Uterus (tissue), 4 donors: ENCODE measurements around the gene WIPI1. TPM values are rescaled to one million over a fixed set of nuclear protein-coding genes. Genes with fewer than 3 reads are reported as not detected.
"Not testable (repeated sequence)": the region's sequence is repeated elsewhere in the genome, so short reads cannot be mapped to it uniquely, and the experiment has no call there.

ENCODE experiments used
- DNase-seq, 2 donors: peaks; one replicate each; pipeline ENCODE4 v3.0.0-alpha.2; 2019 to 2020
- H3K27ac ChIP-seq, 2 donors: fragments of 200-600 bp; sonication (generic); 1 replicate in 1 of 2; 2 replicates in 1 of 2; pipeline ENCODE4 v1.5.1; 2016 to 2018
- H3K27me3 ChIP-seq, 2 donors: fragments of 200-600 bp; sonication (generic); one replicate each; pipeline ENCODE4 v1.5.1; 2018 to 2019; ENCODE audit warnings: control low read depth in 1 of 2
- H3K36me3 ChIP-seq, 2 donors: fragments of 200-600 bp; sonication (generic); one replicate each; pipeline ENCODE4 v1.5.1; 2019; ENCODE audit warnings: control low read depth in 1 of 2
- H3K4me1 ChIP-seq, 2 donors: fragments of 200-600 bp; sonication (generic); one replicate each; pipeline ENCODE4 v1.5.1; 2018 to 2019; ENCODE audit warnings: control low read depth in 1 of 2
- H3K4me3 ChIP-seq, 2 donors: fragments of 200-600 bp; sonication (generic); 1 replicate in 1 of 2; 2 replicates in 1 of 2; pipeline ENCODE4 v1.5.1; 2018 to 2019; ENCODE audit warnings: mild to moderate bottlenecking in 1 of 2
- H3K9me3 ChIP-seq, 2 donors: fragments of 200-600 bp; sonication (generic); one replicate each; pipeline ENCODE4 v1.5.1; 2019; ENCODE audit warnings: control low read depth in 1 of 2
- CTCF ChIP-seq, 4 experiments: fragments of 200-600 bp in 2 of 4; fragments of 450-650 bp in 2 of 4; sonication (generic) in 2 of 4; IDR thresholded peaks; one replicate each; pipeline ENCODE4 v1.5.1; 2016 to 2019; ENCODE audit warnings: antibody characterized with exemption in 4 of 4, mild to moderate bottlenecking in 2 of 4, moderate library complexity in 1 of 4
- POLR2A ChIP-seq, 2 donors: fragments of 450-650 bp; IDR thresholded peaks; one replicate each; pipeline ENCODE4 v1.6.1; 2016; ENCODE audit warnings: antibody characterized with exemption in 2 of 2, mild to moderate bottlenecking in 1 of 2, moderate library complexity in 1 of 2
- intact Hi-C: fragments of 100-400 bp; cut with DNase I; formaldehyde crosslinking; loops from one replicate; pipeline ENCODE4 v1.15.1; 2023; ENCODE audit warnings: low total_unique reads
- total RNA-seq, 4 donors: library from RNA; depleted of rRNA in 3 of 4; stranded (reverse); fragments of >200 nt in 3 of 4; gene quantifications; one replicate each; pipeline versions ENCODE4 v1.1.0 to v1.2.4, GENCODE V29; 2014 to 2023
- donor health status: DM: yes; HTN: yes; CAD: no.

WIPI1 gene
- total RNA-seq, 4 donors from 2014 or later, result 7.9 to 40.7 (median 27.9) TPM

- Histone ChIP-seq H3K9me3 (no peaks in the 10 kb centered on the region), H3K4me3 (no peak overlapping the region), H3K36me3 (no peaks in the 10 kb centered on the region), H3K27ac (peak overlapping the region; percentile 36 to 55), H3K4me1 (no peaks in the 10 kb centered on the region), H3K27me3 (no peaks in the 10 kb centered on the region)
- peak; percentile 51 to 59 for DNase-seq
- TF ChIP-seq POLR2A (IDR thresholded peaks at IDR 0.05) (no peak), CTCF (IDR thresholded peaks at IDR 0.05) (no peak)
- intact Hi-C loops, result no loop called here
Observed at GRCh38 chr17:68498479-68499326, 41.4 kb upstream of the WIPI1 start.

GRCh38 chr17:68497885-68498319 lies 40.6 kb upstream of the WIPI1 start:
- Histone ChIP-seq H3K9me3 (no peaks in the 10 kb centered on the region), H3K4me3 (no peak overlapping the region), H3K27me3 (no peaks in the 10 kb centered on the region), H3K27ac (peak overlapping the region; percentile 36 to 55), H3K36me3 (no peaks in the 10 kb centered on the region), H3K4me1 (no peaks in the 10 kb centered on the region)
- TF ChIP-seq POLR2A (IDR thresholded peaks at IDR 0.05), result no peak
- TF ChIP-seq CTCF (IDR thresholded peaks at IDR 0.05), result no peak
- intact Hi-C loops, result no loop called here
- no peak for DNase-seq

GRCh38 chr17:68495081-68495480 lies 37.8 kb upstream of the WIPI1 start:
- no peaks in the 10 kb centered on the region for H3K4me1 ChIP-seq
- H3K4me3 ChIP-seq, result no peak overlapping the region
- H3K36me3 ChIP-seq, result no peaks in the 10 kb centered on the region
- no peak overlapping the region for H3K27ac ChIP-seq
- H3K9me3 ChIP-seq, result no peaks in the 10 kb centered on the region
- intact Hi-C loops, result no loop called here
- no peaks in the 10 kb centered on the region for H3K27me3 ChIP-seq
- TF ChIP-seq POLR2A (IDR thresholded peaks at IDR 0.05) (no peak), CTCF (IDR thresholded peaks at IDR 0.05) (no peak)
- DNase-seq, result no peak

GRCh38 chr17:68492394-68493054 lies 35.2 kb upstream of the WIPI1 start:
- intact Hi-C loops, H3K4me1 ChIP-seq, H3K4me3 ChIP-seq, H3K9me3 ChIP-seq, H3K27me3 ChIP-seq, H3K36me3 ChIP-seq, DNase-seq: not testable (repeated sequence)
- peak overlapping the region in 1 of 2 donors; percentile 43 for H3K27ac ChIP-seq

- DNase-seq, result peak; percentile 38 to 40
- Histone ChIP-seq H3K27ac (peak overlapping the region; percentile 30 to 43), H3K4me3 (no peak overlapping the region), H3K36me3 (no peaks in the 10 kb centered on the region), H3K4me1 (no peaks in the 10 kb centered on the region), H3K27me3 (no peaks in the 10 kb centered on the region), H3K9me3 (no peaks in the 10 kb centered on the region)
- intact Hi-C loops, result no loop called here
- no peak for TF ChIP-seq CTCF (IDR thresholded peaks at IDR 0.05)
- TF ChIP-seq POLR2A (IDR thresholded peaks at IDR 0.05), result no peak
Observed at GRCh38 chr17:68491381-68492231, 34.3 kb upstream of the WIPI1 start.
